ENCODE results near the gene OR52M1.

OR52M1 gene

GRCh38 chr11:4569075-4569474, 24.1 kb downstream of the OR52M1 start:
- no peak for DNase-seq (ENCODE audit: low spot score)

- no peak for DNase-seq (ENCODE audit: low spot score)
Observed at GRCh38 chr11:4576880-4577279, 31.9 kb downstream of the OR52M1 start.

GRCh38 chr11:4577761-4578160, 32.8 kb downstream of the OR52M1 start:
- no peak for DNase-seq (ENCODE audit: low spot score)

GRCh38 chr11:4578624-4579023, 33.6 kb downstream of the OR52M1 start:
- DNase-seq (ENCODE audit: low spot score): no peak

GRCh38 chr11:4580124-4580523, 35.1 kb downstream of the OR52M1 start:
- no peak for DNase-seq (ENCODE audit: low spot score)

GRCh38 chr11:4581443-4581842, 36.5 kb downstream of the OR52M1 start, which contains the start of gene OR52I2:
OR52I2 (plus strand) TSS chr11:4581743.
- DNase-seq (ENCODE audit: low spot score): no peak

- no peak for DNase-seq (ENCODE audit: low spot score)
Observed at GRCh38 chr11:4589017-4589416, 44.0 kb downstream of the OR52M1 start.

- no peak for DNase-seq (ENCODE audit: low spot score)
Observed at GRCh38 chr11:4593739-4594138, 48.7 kb downstream of the OR52M1 start, which contains the start of gene OR52I1. OR52I1 (plus strand) TSS chr11:4594039; CDS start chr11:4594039, 0 bp downstream.

Data from kidney capillary endothelial cell (primary cell).